Fibroblast of lung (primary cell): ENCODE results near the gene CR1. TPM values are rescaled to one million over a fixed set of nuclear protein-coding genes. Genes with fewer than 3 reads are reported as not detected.

Experiments
- DNase-seq, 2 donors: peaks; one replicate each; pipeline versions ENCODE4 v3.0.0 to v3.0.0-alpha.2; 2010; ENCODE audit warnings: low read depth in 2 of 2
- H2AFZ ChIP-seq: 2 replicates; pipeline ENCODE4 v1.5.1; 2012; ENCODE audit warnings: low read length, control low read depth, inconsistent platforms
- H3K27ac ChIP-seq: 2 replicates; pipeline ENCODE4 v1.5.1; 2011; ENCODE audit warnings: low read length, control low read depth; ENCODE audit not compliant: insufficient read depth
- H3K27me3 ChIP-seq: 2 replicates; pipeline ENCODE4 v1.5.1; 2011; ENCODE audit warnings: mild to moderate bottlenecking, low read length; ENCODE audit not compliant: control insufficient read depth, insufficient read depth
- H3K36me3 ChIP-seq: 2 replicates; pipeline ENCODE4 v1.5.1; 2011; ENCODE audit warnings: low read length; ENCODE audit not compliant: control insufficient read depth, insufficient read depth
- H3K4me1 ChIP-seq: 2 replicates; pipeline ENCODE4 v1.5.1; 2011; ENCODE audit warnings: low read length; ENCODE audit not compliant: control insufficient read depth, insufficient read depth; ENCODE audit errors: extremely low read depth
- H3K4me2 ChIP-seq: 2 replicates; pipeline ENCODE4 v1.5.1; 2011; ENCODE audit warnings: low read length, control low read depth; ENCODE audit not compliant: insufficient read depth; ENCODE audit errors: extremely low read depth
- H3K4me3 ChIP-seq, 4 experiments: fragments of 200-600 bp in 1 of 4; sonication (generic) in 1 of 4; replicated peaks in 1 of 4; 2 replicates each; pipeline ENCODE4 v1.5.1; 2011 to 2016; ENCODE audit warnings: low read length in 4 of 4, low read depth in 3 of 4, mild to moderate bottlenecking in 3 of 4, control low read depth in 2 of 4, inconsistent platforms in 1 of 4, mixed read lengths in 1 of 4; ENCODE audit not compliant: insufficient read depth in 1 of 4; ENCODE audit errors: control extremely low read depth in 1 of 4
- H3K79me2 ChIP-seq: 2 replicates; pipeline ENCODE4 v1.5.1; 2012; ENCODE audit warnings: mild to moderate bottlenecking, low read length, inconsistent platforms; ENCODE audit not compliant: control insufficient read depth, insufficient read depth
- H3K9ac ChIP-seq: 2 replicates; pipeline ENCODE4 v1.5.1; 2011; ENCODE audit warnings: mild to moderate bottlenecking, low read length, control low read depth; ENCODE audit not compliant: insufficient read depth
- H3K9me3 ChIP-seq: 2 replicates; pipeline ENCODE4 v1.5.1; 2012; ENCODE audit warnings: low read depth, low read length; ENCODE audit not compliant: control insufficient read depth, insufficient read depth
- H4K20me1 ChIP-seq: 2 replicates; pipeline ENCODE4 v1.5.1; 2011; ENCODE audit warnings: low read length; ENCODE audit not compliant: control insufficient read depth, insufficient read depth; ENCODE audit errors: extremely low read depth
- CTCF ChIP-seq, 2 donors: IDR thresholded peaks in 1 of 2; conservative IDR thresholded peaks in 1 of 2; 1 replicate in 1 of 2; 2 replicates in 1 of 2; pipeline ENCODE4 v1.5.1; 2011 to 2012; ENCODE audit warnings: low read length in 2 of 2, control low read depth in 1 of 2, inconsistent platforms in 1 of 2, low read depth in 1 of 2, mild to moderate bottlenecking in 1 of 2
- EZH2 ChIP-seq: IDR thresholded peaks from 2 replicates; pipeline ENCODE4 v1.5.1; 2012; ENCODE audit warnings: low read length, control low read depth, mild to moderate bottlenecking; ENCODE audit errors: missing control alignments
- polyA plus RNA-seq, 2 donors: library from polyadenylated mRNA; depleted of rRNA in 1 of 2; stranded (reverse) in 1 of 2; unstranded in 1 of 2; fragments of >200 nt; gene quantifications; 2 replicates each; pipeline ENCODE4 v1.2.1, GENCODE V29; 2011 to 2012; ENCODE audit warnings: missing spikeins in 1 of 2
- total RNA-seq: library from RNA; depleted of rRNA; stranded (reverse); fragments of >200 nt; gene quantifications from 2 replicates; pipeline ENCODE4 v1.2.1, GENCODE V29; 2014

Gene CR1
- total and polyA plus RNA-seq, 2 donors (not counting 1 experiment from before 2014, with no cell fraction given) = not detected

DNA sequence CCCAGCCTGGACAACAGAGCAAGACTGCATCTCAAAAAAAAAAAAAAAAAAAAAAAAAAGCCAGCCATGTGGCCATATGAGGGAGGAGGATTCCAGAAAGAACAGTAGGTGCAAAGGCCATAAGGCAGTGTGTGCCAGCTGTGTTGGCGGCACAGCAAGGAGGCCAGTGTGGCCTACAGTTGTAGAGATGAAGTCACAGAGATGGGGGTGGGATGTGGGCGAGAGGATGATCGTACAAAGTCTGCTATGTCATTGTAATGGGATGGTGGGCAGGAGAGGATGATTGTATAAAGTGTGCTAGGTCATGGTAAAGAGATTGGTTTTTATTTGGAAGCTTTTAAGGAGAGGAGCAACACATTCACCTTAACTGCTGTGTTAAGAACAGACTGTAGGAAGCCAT, 9.8 kb upstream of the CR1 start:
- Histone ChIP-seq H3K9ac (no peak overlapping the region), H3K27ac (no peak overlapping the region), H3K4me1 (no peaks in the 10 kb centered on the region), H3K36me3 (no peaks in the 10 kb centered on the region), H3K79me2 (no peaks in the 10 kb centered on the region), H3K27me3 (no peaks in the 10 kb centered on the region), H3K4me2 (no peak overlapping the region), H3K9me3 (no peaks in the 10 kb centered on the region), H4K20me1 (no peaks in the 10 kb centered on the region), H3K4me3 (no peak overlapping the region), H2AFZ (no peak overlapping the region)
- no peak for DNase-seq
- TF ChIP-seq EZH2 (no peak), CTCF (conservative IDR thresholded peaks at IDR 0.05 in 1 of 2, IDR thresholded peaks at IDR 0.05 in 1 of 2; ENCODE audit: low read depth in 1 of 2, low read length in 2 of 2) (no peak)

GRCh38 chr1:207487636-207488035, 8.3 kb upstream of the CR1 start:
- H3K4me1 ChIP-seq = no peaks in the 10 kb centered on the region
- no peak overlapping the region for H3K27ac ChIP-seq
- no peak overlapping the region for H2AFZ ChIP-seq
- no peaks in the 10 kb centered on the region for H4K20me1 ChIP-seq
- DNase-seq = no peak
- H3K4me3 ChIP-seq = no peak overlapping the region
- no peak overlapping the region for H3K9ac ChIP-seq
- H3K4me2 ChIP-seq = no peak overlapping the region
- no peaks in the 10 kb centered on the region for H3K9me3 ChIP-seq
- no peaks in the 10 kb centered on the region for H3K36me3 ChIP-seq
- no peaks in the 10 kb centered on the region for H3K27me3 ChIP-seq
- no peak for TF ChIP-seq CTCF (conservative IDR thresholded peaks at IDR 0.05 in 1 of 2, IDR thresholded peaks at IDR 0.05 in 1 of 2; ENCODE audit: low read depth in 1 of 2, low read length in 2 of 2)
- no peak for TF ChIP-seq EZH2
- H3K79me2 ChIP-seq = no peaks in the 10 kb centered on the region

DNA sequence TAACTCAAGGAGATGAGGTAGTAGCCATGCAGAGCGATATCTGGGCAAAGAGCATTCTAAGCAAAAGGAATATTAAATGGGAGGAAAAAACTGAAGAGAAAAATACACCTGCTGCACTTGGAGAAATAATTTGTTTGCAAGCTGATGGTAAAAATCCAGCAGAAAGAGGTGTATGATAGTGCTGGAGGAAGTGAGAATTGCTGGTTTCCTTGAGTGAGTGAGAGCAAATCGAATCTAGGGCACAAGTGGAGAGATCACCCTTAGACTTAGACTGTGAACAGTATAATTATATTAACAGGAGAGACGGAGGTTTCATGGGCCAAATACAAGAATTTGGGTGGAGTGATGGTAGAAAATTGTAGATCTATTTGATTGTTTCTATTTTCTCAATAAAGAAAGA, 2.7 kb upstream of the CR1 start:
- H3K4me3 ChIP-seq = no peak overlapping the region

More for the DNA sequence above, 2.7 kb upstream of the CR1 start:
- DNase-seq = no peak
- Histone ChIP-seq H3K27ac (no peak overlapping the region), H3K9ac (no peak overlapping the region), H2AFZ (no peak overlapping the region), H3K4me2 (no peak overlapping the region), H3K4me1 (no peaks in the 10 kb centered on the region), H3K36me3 (no peaks in the 10 kb centered on the region), H4K20me1 (no peaks in the 10 kb centered on the region), H3K79me2 (no peaks in the 10 kb centered on the region), H3K27me3 (peaks cover 21% of the 10 kb centered on the region), H3K9me3 (no peaks in the 10 kb centered on the region)
- no peak for TF ChIP-seq CTCF (conservative IDR thresholded peaks at IDR 0.05 in 1 of 2, IDR thresholded peaks at IDR 0.05 in 1 of 2; ENCODE audit: low read depth in 1 of 2, low read length in 2 of 2)
